GM12801 (cell line): ENCODE results near the gene FREM1.

Experiments
- TF ChIP-seq, protein P1 (sequence below): IDR thresholded peaks from one replicate; pipeline ENCODE4 v1.5.1; 2011; ENCODE audit warnings: control low read depth; ENCODE audit not compliant: insufficient read length; ENCODE audit errors: extremely low read depth

The FREM1 gene

DNA sequence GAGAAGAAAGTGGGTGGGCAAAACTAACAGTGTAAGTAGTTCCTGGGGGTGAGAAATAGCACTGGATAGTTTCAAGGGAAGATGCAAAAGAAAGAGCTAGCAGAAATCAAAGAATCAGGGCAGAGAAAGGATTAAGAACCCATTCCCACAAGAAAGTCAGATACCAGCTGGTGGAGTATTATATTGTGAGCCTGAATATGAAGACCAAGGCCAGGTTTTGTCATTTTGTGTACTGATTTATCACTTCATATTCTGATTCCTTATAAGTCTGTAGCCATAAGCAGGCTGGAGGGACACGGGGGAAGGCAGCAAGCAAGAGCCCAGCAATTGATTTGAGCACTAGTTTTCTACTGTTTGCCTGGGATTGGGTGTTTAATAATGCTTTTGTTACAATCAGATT lies 80.2 kb downstream of the FREM1 start:
- TF ChIP-seq, protein P1, sequence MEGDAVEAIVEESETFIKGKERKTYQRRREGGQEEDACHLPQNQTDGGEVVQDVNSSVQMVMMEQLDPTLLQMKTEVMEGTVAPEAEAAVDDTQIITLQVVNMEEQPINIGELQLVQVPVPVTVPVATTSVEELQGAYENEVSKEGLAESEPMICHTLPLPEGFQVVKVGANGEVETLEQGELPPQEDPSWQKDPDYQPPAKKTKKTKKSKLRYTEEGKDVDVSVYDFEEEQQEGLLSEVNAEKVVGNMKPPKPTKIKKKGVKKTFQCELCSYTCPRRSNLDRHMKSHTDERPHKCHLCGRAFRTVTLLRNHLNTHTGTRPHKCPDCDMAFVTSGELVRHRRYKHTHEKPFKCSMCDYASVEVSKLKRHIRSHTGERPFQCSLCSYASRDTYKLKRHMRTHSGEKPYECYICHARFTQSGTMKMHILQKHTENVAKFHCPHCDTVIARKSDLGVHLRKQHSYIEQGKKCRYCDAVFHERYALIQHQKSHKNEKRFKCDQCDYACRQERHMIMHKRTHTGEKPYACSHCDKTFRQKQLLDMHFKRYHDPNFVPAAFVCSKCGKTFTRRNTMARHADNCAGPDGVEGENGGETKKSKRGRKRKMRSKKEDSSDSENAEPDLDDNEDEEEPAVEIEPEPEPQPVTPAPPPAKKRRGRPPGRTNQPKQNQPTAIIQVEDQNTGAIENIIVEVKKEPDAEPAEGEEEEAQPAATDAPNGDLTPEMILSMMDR: no peak

DNA sequence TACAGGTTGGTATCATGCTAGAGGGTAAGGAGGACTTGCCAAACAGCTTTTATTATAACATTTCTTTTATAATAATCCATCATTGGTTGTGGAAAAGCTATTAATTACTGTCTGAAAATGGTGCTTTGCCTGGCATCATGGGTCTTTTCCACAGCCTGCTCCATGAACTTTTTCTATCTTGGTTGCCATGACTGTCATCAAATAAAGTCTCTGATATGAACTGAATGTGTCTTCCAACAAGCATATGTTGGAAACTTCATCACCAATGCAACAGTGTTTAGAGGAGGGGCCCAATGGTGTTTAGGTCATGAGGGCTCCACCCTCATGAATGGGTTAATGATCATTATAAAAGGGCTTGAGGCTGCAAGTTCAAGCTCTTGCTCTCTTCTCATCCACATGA lies 81.0 kb downstream of the FREM1 start:
- TF ChIP-seq, protein P1: no peak

DNA sequence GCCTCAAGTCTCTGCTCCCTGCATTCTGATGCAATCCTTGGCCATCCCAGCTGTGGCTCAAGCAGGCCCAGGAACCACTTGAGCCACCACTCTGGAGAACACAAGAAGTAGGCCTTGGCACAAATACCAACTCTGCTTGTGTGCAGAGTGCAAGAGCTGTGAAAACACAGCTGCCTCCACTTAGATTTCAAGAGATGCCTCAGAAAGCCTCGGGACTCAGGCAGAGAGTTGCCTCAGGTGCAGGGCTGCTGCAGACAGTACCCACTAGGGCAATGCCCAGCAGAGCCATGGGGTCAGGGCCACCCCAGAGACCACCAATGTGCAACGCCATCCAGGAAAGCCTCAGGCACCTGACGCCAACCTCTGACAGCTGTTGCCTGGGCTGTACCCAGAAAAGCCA lies 82.4 kb downstream of the FREM1 start:
- TF ChIP-seq, protein P1: no peak

DNA sequence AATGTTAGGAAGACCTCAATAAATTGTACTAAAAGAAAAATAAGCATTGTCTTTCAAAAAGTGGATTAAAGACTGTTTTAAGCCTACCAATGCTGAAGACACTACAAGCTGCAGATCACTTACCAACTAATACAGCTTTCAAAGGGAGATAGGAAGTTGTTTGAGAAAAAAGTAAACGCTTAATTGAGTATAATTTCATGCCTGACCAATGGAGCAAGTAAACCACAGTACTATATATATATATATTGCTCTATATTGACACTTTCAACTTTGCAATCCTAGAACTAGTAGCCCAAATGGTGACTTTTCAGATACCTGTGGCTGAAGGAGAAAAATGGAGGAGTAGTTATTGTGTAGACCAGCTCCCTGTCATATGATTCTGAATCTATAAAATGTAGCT lies 85.7 kb downstream of the FREM1 start:
- TF ChIP-seq, protein P1: no peak

DNA sequence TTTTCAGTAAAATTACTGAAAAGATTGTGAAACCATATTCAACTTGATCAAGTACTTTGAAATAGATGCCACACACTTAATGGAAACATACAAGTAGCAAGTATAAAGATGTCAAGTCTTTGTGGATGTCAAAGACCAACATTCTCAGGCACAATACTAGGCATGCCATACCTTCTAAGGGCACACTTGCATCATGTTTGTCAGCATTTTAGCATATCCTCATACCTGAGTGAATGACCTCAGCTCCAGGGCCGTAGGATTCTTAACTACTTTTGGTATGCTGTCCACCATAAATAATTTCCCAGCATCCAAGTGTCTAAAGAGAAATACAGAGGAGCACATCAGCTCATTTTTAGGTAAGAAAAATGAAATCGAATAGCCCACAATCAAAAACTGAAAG lies 86.4 kb downstream of the FREM1 start:
- TF ChIP-seq, protein P1: no peak

DNA sequence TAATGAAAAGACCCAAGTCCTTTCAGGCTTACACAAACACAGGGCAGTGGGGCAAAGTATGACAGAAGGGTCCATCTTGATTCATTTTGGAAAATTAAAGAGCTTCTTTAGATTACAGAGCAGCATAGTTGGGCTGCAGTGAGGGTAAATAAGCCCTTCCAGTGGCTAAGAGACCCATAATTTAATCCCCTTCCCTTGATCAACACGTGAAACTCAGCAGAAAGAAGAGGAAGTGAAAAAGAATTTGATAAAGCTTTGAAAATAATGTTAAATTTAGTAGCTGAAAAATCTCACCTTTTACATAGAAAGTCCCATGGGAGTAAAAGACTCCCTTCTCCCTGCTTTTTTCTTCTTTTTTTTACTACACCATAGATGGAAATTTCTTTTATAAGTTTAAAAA lies 87.6 kb downstream of the FREM1 start:
- TF ChIP-seq, protein P1: no peak

DNA sequence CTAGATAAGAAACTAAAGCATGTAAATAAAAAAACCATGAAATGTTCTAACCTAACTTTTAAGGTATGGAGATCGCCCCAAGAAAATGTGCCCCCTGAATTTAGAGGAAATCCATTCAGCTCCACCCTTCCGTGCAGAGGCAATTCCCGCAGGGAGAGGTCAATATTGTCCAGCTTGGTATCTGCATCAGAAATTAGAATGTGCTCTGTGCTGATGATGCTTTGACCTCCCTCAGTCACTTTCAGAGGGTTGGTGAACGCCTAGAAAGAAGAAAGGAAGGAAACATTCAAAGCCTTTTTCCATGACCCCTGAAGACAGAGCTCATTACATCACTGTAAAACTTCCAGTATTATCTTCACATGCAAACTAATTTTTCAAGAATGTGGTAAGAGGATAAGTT lies 91.0 kb downstream of the FREM1 start:
- TF ChIP-seq, protein P1: no peak

DNA sequence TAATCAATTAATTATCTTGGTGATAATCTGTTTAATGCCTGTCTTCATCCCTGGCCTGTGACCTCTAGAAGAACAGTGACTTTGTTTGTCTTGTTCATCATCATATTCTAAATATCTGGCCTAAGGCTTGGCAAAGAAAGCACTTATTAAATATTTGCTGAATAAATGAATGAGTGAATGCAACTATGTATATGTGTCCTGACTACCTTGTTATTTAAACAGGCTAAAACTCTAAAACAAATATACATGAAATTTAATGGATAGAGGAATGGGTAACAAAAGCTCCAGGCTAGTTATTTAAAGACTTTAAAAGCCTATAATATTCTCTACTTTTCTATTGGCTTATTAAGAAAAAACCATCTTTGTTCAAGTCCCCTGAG lies 96.0 kb downstream of the FREM1 start:
- TF ChIP-seq, protein P1: no peak
